B cell (primary cell): Measurements from ENCODE around the gene NOTCH3.

ENCODE experiments used
- CTCF ChIP-seq: fragments of 200-600 bp; IDR thresholded peaks from one replicate; pipeline ENCODE4 v1.8.0; 2022; ENCODE audit warnings: antibody characterized with exemption, mild to moderate bottlenecking
- EZH2 ChIP-seq: IDR thresholded peaks from 2 replicates; pipeline ENCODE4 v1.6.1; 2012; ENCODE audit warnings: borderline replicate concordance, low read depth, mild to moderate bottlenecking, moderate library complexity, low read length; ENCODE audit not compliant: insufficient read depth, poor library complexity, severe bottlenecking

DNA sequence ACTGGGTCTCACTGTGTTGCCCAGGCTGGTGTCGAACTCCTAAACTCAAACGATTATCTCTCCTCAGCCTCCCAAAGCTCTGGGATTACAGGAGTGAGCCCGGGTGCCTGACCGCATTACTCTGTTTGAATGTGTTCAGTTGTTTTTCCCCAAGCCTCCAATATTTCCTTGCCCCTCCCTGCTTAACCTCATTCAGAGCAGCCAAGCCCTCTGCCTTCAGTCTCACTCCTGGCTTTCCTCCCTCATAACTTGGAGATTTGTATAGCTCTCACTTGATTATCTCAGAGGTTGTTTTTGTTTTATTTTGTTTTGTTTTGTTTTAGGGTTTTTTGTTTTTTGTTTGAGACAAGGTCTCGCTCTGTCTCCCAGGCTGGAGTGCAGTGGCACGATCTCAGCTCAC, 20.0 kb upstream of the NOTCH3 start:
- TF ChIP-seq CTCF, result no peak
- no peak for TF ChIP-seq EZH2
